IMR-90 (cell line): ENCODE results near the gene ABL1. TPM values are rescaled to one million over a fixed set of nuclear protein-coding genes. Genes with fewer than 3 reads are reported as not detected.

Experiments
- ATAC-seq: fragments of 200-7000 bp; cut with Tn5 transposase; 2 replicates; pipeline ENCODE4 v1.9.1; 2020; ENCODE audit warnings: low read depth, mild to moderate bottlenecking, moderate library complexity
- BruUV-seq: library from RNA; stranded (reverse); fragments of 400-500 nt; replicated peaks from 2 replicates; lab custom pipeline; 2021; lab: Mats Ljungman, UMichigan
- CTCF ChIA-PET: fragments of 300-600 bp; formaldehyde crosslinking; extraction: SDS; loops from one replicate; lab custom pipeline; 2021; ENCODE audit warnings: antibody characterized with exemption; lab: Yijun Ruan, JAX
- POLR2A ChIA-PET: fragments of 300-600 bp; sonication (Branson Sonifier 250); formaldehyde crosslinking; loops from one replicate; lab custom pipeline; 2022; ENCODE audit warnings: antibody characterized with exemption; ENCODE audit not compliant: unreplicated experiment; lab: Charles Lee
- DNase-seq: peaks from one replicate; pipeline ENCODE4 v3.0.0; 2013
- H2AFZ ChIP-seq: replicated peaks from 2 replicates; pipeline ENCODE3; 2013; ENCODE audit warnings: low read length, mild to moderate bottlenecking; ENCODE audit not compliant: poor library complexity
- H2AK5ac ChIP-seq: 2 replicates; pipeline ENCODE4 v1.6.1; 2013; ENCODE audit warnings: low read depth, low read length, inconsistent platforms
- H2AK9ac ChIP-seq: replicated peaks from 2 replicates; pipeline ENCODE3; 2013; ENCODE audit warnings: mild to moderate bottlenecking, low read depth, low read length, moderate library complexity; ENCODE audit not compliant: poor library complexity
- H2BK120ac ChIP-seq: 2 replicates; pipeline ENCODE4 v1.6.1; 2013; ENCODE audit warnings: low read depth, low read length, inconsistent platforms
- H2BK15ac ChIP-seq: 3 replicates; pipeline ENCODE4 v1.6.1; 2013; ENCODE audit warnings: low read depth, low read length, inconsistent platforms
- H2BK20ac ChIP-seq: 2 replicates; pipeline ENCODE4 v1.6.1; 2013; ENCODE audit warnings: low read depth, mild to moderate bottlenecking, inconsistent platforms, low read length, moderate library complexity
- H2BK5ac ChIP-seq: 2 replicates; pipeline ENCODE4 v1.6.1; 2013; ENCODE audit warnings: mild to moderate bottlenecking, low read depth, low read length, inconsistent platforms; ENCODE audit not compliant: poor library complexity, severe bottlenecking
- H3K14ac ChIP-seq: replicated peaks from 2 replicates; pipeline ENCODE4 v1.6.1; 2013; ENCODE audit warnings: low read depth, low read length, inconsistent platforms
- H3K18ac ChIP-seq: 2 replicates; pipeline ENCODE4 v1.6.1; 2013; ENCODE audit warnings: low read depth, low read length, control low read depth
- H3K23ac ChIP-seq: 2 replicates; pipeline ENCODE4 v1.6.1; 2013; ENCODE audit warnings: low read depth, low read length, inconsistent platforms
- H3K27ac ChIP-seq: 2 replicates; pipeline ENCODE4 v1.5.1; 2013; ENCODE audit warnings: mild to moderate bottlenecking, control low read depth, low read length; ENCODE audit not compliant: insufficient read depth
- H3K27me3 ChIP-seq: 2 replicates; pipeline ENCODE4 v1.6.1; 2013; ENCODE audit warnings: low read length; ENCODE audit not compliant: control insufficient read depth, insufficient read depth
- H3K36me3 ChIP-seq: 2 replicates; pipeline ENCODE4 v1.6.1; 2013; ENCODE audit warnings: low read length, mixed read lengths; ENCODE audit not compliant: control insufficient read depth, insufficient read depth
- H3K4ac ChIP-seq: 2 replicates; pipeline ENCODE4 v1.6.1; 2013; ENCODE audit warnings: low read depth, low read length, inconsistent platforms
- H3K4me1 ChIP-seq: 2 replicates; pipeline ENCODE4 v1.6.1; 2013; ENCODE audit warnings: low read length, mixed read lengths; ENCODE audit not compliant: control insufficient read depth, insufficient read depth
- H3K4me2 ChIP-seq: 2 replicates; pipeline ENCODE4 v1.6.1; 2013; ENCODE audit warnings: low read depth, mild to moderate bottlenecking, control low read depth, low read length, moderate library complexity
- H3K4me3 ChIP-seq: 2 replicates; pipeline ENCODE4 v1.5.1; 2013; ENCODE audit warnings: low read depth, mild to moderate bottlenecking, control low read depth, low read length, moderate library complexity; ENCODE audit not compliant: insufficient read depth
- H3K56ac ChIP-seq: 2 replicates; pipeline ENCODE4 v1.6.1; 2013; ENCODE audit warnings: low read length, inconsistent platforms; ENCODE audit not compliant: insufficient read depth; ENCODE audit errors: extremely low read depth
- H3K79me1 ChIP-seq, 2 experiments: 2 replicates each; pipeline ENCODE4 v1.6.1; 2013; ENCODE audit warnings: low read length in 2 of 2, inconsistent platforms in 1 of 2, low read depth in 1 of 2
- H3K9ac ChIP-seq: 2 replicates; pipeline ENCODE4 v1.6.1; 2013; ENCODE audit warnings: low read depth, low read length, control low read depth
- H3K9me1 ChIP-seq: 2 replicates; pipeline ENCODE4 v1.6.1; 2013; ENCODE audit warnings: low read length, inconsistent platforms; ENCODE audit not compliant: insufficient read depth
- H3K9me3 ChIP-seq: 2 replicates; pipeline ENCODE4 v1.6.1; 2013; ENCODE audit warnings: low read length; ENCODE audit not compliant: control insufficient read depth, insufficient read depth
- H4K20me1 ChIP-seq: 2 replicates; pipeline ENCODE4 v1.6.1; 2013; ENCODE audit warnings: low read length, inconsistent platforms; ENCODE audit not compliant: insufficient read depth
- H4K5ac ChIP-seq: 2 replicates; pipeline ENCODE4 v1.6.1; 2013; ENCODE audit warnings: mild to moderate bottlenecking, low read depth, low read length, control low read depth
- H4K8ac ChIP-seq, 2 experiments: 2 replicates each; pipeline ENCODE4 v1.6.1; 2013; ENCODE audit warnings: low read depth in 2 of 2, low read length in 2 of 2, control low read depth in 1 of 2, inconsistent platforms in 1 of 2
- H4K91ac ChIP-seq: 2 replicates; pipeline ENCODE4 v1.6.1; 2013; ENCODE audit warnings: low read depth, low read length, inconsistent platforms; ENCODE audit not compliant: insufficient read depth
- BHLHE40 ChIP-seq: fragments of 150-350 bp; IDR thresholded peaks from 2 replicates; pipeline ENCODE4 v1.6.1; 2016; ENCODE audit warnings: mild to moderate bottlenecking, low read depth, low read length
- CEBPB ChIP-seq: IDR thresholded peaks from 2 replicates; pipeline ENCODE4 v1.6.1; 2012; ENCODE audit warnings: low read depth, low read length, improper control_type of control experiment
- CHD1 ChIP-seq: IDR thresholded peaks from 2 replicates; pipeline ENCODE4 v1.6.1; 2012; ENCODE audit warnings: low read depth, low read length, improper control_type of control experiment
- CTCF ChIP-seq: conservative IDR thresholded peaks from 2 replicates; pipeline ENCODE4 v1.5.1; 2012; ENCODE audit warnings: mild to moderate bottlenecking, low read depth, low read length, improper control_type of control experiment
- FOS ChIP-seq: fragments of 150-350 bp; IDR thresholded peaks from 2 replicates; pipeline ENCODE4 v1.6.1; 2016; ENCODE audit warnings: low read depth, low read length
- MAFK ChIP-seq: IDR thresholded peaks from 2 replicates; pipeline ENCODE4 v1.6.1; 2012; ENCODE audit warnings: low read depth, low read length, improper control_type of control experiment
- MAZ ChIP-seq: IDR thresholded peaks from 2 replicates; pipeline ENCODE4 v1.6.1; 2012; ENCODE audit warnings: low read depth, mild to moderate bottlenecking, low read length, improper control_type of control experiment, moderate library complexity, borderline replicate concordance
- MXI1 ChIP-seq: IDR thresholded peaks from 2 replicates; pipeline ENCODE4 v1.6.1; 2012; ENCODE audit warnings: low read depth, mild to moderate bottlenecking, low read length, moderate library complexity, borderline replicate concordance
- NFE2L2 ChIP-seq: fragments of 150-350 bp; IDR thresholded peaks from 2 replicates; pipeline ENCODE4 v1.6.1; 2016; ENCODE audit warnings: low read depth, mild to moderate bottlenecking, low read length
- POLR2A ChIP-seq: IDR thresholded peaks from 2 replicates; pipeline ENCODE4 v1.6.1; 2012; ENCODE audit warnings: mild to moderate bottlenecking, low read depth, low read length
- RCOR1 ChIP-seq: IDR thresholded peaks from 2 replicates; pipeline ENCODE4 v1.6.1; 2012; ENCODE audit warnings: mild to moderate bottlenecking, low read length, improper control_type of control experiment; ENCODE audit not compliant: insufficient replicate concordance
- RFX5 ChIP-seq: IDR thresholded peaks from 2 replicates; pipeline ENCODE4 v1.8.0; 2012; ENCODE audit warnings: low read depth, mild to moderate bottlenecking, low read length, moderate library complexity
- SMC3 ChIP-seq: fragments of 150-350 bp; IDR thresholded peaks from 2 replicates; pipeline ENCODE4 v1.6.1; 2016; ENCODE audit warnings: low read depth, mild to moderate bottlenecking, antibody characterized with exemption, low read length, moderate library complexity
- WGBS, 2 experiments: methylation state at CpG; one replicate each; pipeline versions ENCODE4 v1.1.5 to v1.1.7; 2013; ENCODE audit warnings: missing lambda C conversion rate in 2 of 2; ENCODE audit not compliant: insufficient read length in 1 of 2; ENCODE audit errors: extremely low coverage in 2 of 2; 5-methylcytosine and 5-hydroxymethylcytosine counted together
- dilution Hi-C: fragments of 300-500 bp; cut with HindIII; formaldehyde crosslinking; loops from one replicate; pipeline ENCODE4 v1.14.3; 2018; ENCODE audit warnings: low sequenced_read_pairs; ENCODE audit not compliant: unreplicated experiment
- in situ Hi-C: fragments of 300-500 bp; cut with MboI; formaldehyde crosslinking; loops from 3 replicates; pipeline ENCODE4 v1.14.3; 2019; ENCODE audit warnings: low sequenced_read_pairs, inconsistent platforms, mixed read lengths
- intact Hi-C: fragments of 100-400 bp; cut with micrococcal nuclease; formaldehyde crosslinking; loops from 2 replicates; pipeline ENCODE4 v1.10.0; 2022
- polyA plus RNA-seq, 3 experiments: library from polyadenylated mRNA; depleted of rRNA; stranded (reverse); fragments of >200 nt; gene quantifications; 2 replicates each; pipeline ENCODE4 v1.2.3, GENCODE V29; 2012; ENCODE audit warnings: low replicate concordance in 1 of 3
- total RNA-seq: library from RNA; depleted of rRNA; stranded (reverse); fragments of >200 nt; gene quantifications from 2 replicates; pipeline ENCODE4 v1.2.3, GENCODE V29; 2012
- TF ChIP-seq, protein P1 (sequence below): fragments of 150-350 bp; IDR thresholded peaks from 2 replicates; pipeline ENCODE4 v1.6.1; 2017; ENCODE audit warnings: mild to moderate bottlenecking, antibody characterized with exemption, low read length, low read depth
- TF ChIP-seq, protein P2 (sequence below): fragments of 150-350 bp; IDR thresholded peaks from 2 replicates; pipeline ENCODE4 v1.6.1; 2016; ENCODE audit warnings: low read depth, mild to moderate bottlenecking, low read length, moderate library complexity, borderline replicate concordance

The ABL1 gene
- total and polyA plus RNA-seq, 2 of the 4 experiments (the other 2 are of a cell fraction) = 33.7 to 49.1 TPM

- Histone ChIP-seq H2AK5ac (peak overlapping the region; percentile 44; the same call in 1 of the 2 replicates), H3K79me1 (peaks cover 36 to 94% of the 10 kb centered on the region in 2 experiments), H3K9me3 (no peaks in the 10 kb centered on the region), H3K9me1 (peaks cover 21% of the 10 kb centered on the region), H3K9ac (no peak overlapping the region), H2BK120ac (no peak overlapping the region), H3K23ac (0 out of 2 replicates have a peak overlapping the region, but pooled peaks have one; percentile 10), H2AK9ac (no peak overlapping the region), H3K4me3 (no peak overlapping the region), H2BK20ac (no peak overlapping the region), H3K27me3 (no peaks in the 10 kb centered on the region), H4K91ac (no peak overlapping the region), H4K20me1 (peaks cover 79% of the 10 kb centered on the region), H3K4me2 (no peak overlapping the region), H3K27ac (0 out of 2 replicates have a peak overlapping the region, but pooled peaks have one; percentile 1), H3K4ac (no peak overlapping the region), H3K36me3 (peaks cover 47% of the 10 kb centered on the region), H2BK5ac (no peak overlapping the region), H2AFZ (peak overlapping the region; percentile 18), H2BK15ac (no peak overlapping the region), H4K8ac (no peak overlapping the region), H3K4me1 (peaks cover 33% of the 10 kb centered on the region), H4K5ac (no peak overlapping the region), H3K14ac (no peak overlapping the region), H3K18ac (no peak overlapping the region), H3K56ac (no peak overlapping the region)
- TF ChIP-seq MXI1 (no peak), NFE2L2 (no peak), MAFK (no peak), BHLHE40 (no peak), MAZ (no peak), RFX5 (no peak), CHD1 (no peak), CTCF (no peak), FOS (no peak), POLR2A (no peak), CEBPB (no peak), RCOR1 (no peak), SMC3 (no peak)
- TF ChIP-seq, protein P1, sequence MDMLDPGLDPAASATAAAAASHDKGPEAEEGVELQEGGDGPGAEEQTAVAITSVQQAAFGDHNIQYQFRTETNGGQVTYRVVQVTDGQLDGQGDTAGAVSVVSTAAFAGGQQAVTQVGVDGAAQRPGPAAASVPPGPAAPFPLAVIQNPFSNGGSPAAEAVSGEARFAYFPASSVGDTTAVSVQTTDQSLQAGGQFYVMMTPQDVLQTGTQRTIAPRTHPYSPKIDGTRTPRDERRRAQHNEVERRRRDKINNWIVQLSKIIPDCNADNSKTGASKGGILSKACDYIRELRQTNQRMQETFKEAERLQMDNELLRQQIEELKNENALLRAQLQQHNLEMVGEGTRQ = no peak
- TF ChIP-seq, protein P2, sequence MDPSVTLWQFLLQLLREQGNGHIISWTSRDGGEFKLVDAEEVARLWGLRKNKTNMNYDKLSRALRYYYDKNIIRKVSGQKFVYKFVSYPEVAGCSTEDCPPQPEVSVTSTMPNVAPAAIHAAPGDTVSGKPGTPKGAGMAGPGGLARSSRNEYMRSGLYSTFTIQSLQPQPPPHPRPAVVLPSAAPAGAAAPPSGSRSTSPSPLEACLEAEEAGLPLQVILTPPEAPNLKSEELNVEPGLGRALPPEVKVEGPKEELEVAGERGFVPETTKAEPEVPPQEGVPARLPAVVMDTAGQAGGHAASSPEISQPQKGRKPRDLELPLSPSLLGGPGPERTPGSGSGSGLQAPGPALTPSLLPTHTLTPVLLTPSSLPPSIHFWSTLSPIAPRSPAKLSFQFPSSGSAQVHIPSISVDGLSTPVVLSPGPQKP = no peak
- ChIA-PET POLR2A (no interaction called here), CTCF (interaction anchor here (1.3 to 1.4 kb wide), 2 partner anchors 91 to 136 kb away, joined by 3 to 4 read pairs; no protein-coding TSS in a partner anchor)
- dilution Hi-C loops (no loop called here), in situ Hi-C loops (loop anchor here (5.0 kb wide), 1 partner anchor 155 kb away; no protein-coding TSS in a partner anchor), intact Hi-C loops (loop anchor here (1.0 kb wide), 2 partner anchors 91 to 155 kb away; no protein-coding TSS in a partner anchor)
- BruUV-seq = no TSS peak
- ATAC-seq (no peak), DNase-seq (no peak)
- 91% methylated on average over 18 of the region's 23 CpGs; no CpG with 5 or more reads in 1 of the 2 experiments for WGBS, 2 experiments
Measured at GRCh38 chr9:130862747-130863146, 27.7 kb downstream of the ABL1 start.
